ENCODE results near the gene CDK14. TPM values are rescaled to one million over a fixed set of nuclear protein-coding genes. Genes with fewer than 3 reads are reported as not detected.

Gene CDK14
- total and polyA plus RNA-seq, 10 of the 15 experiments (the other 5 are each of a cell fraction or from before 2014, with no cell fraction given), result 6.5 to 61.3 (median 24.2) TPM

DNA sequence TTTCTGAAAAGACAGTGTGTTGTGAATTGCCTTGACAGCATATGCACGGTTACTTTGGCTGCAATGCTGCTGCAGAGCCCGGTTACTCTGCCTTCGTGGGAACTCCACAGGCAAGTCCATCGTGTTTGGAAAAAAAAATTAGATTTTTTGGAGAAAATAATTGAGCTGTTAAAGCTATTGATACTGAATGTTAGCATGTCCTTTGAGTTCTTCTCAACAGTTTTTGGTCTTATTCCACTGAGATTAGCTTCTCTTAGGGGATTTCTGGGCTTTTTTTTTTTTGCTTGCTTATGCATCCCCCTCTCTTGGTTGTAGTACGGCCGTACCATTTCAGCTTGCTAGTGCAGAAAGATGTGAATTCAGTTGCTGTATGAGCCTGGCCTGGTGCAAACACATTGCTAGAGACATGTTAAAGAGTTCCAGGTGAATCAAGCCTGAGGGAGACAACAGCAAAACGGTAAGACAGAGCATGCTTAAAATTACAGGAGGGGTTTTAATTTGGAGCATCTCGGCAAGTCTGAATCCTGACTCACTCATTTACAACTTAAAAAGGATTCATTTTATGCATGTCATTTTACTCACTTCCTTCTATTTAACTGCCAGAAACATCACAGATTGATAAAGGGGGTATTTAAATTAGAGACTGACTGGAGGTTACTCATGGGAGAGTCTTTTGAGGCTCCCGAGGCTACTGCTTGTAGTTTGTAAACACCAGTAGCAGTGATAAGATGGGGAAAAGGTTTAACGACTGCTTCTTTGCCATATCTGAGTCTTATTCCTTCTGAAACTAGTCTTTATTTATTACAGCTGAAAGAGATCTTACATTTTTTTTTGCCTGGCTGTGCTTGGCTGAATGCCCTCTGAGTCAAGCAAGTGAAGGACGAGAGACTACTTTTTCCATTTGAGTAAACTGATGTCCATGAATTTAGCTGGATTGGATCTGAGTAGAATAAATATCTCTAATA, 113.7 kb downstream of the CDK14 start (continued):
- TF ChIP-seq, protein P1, sequence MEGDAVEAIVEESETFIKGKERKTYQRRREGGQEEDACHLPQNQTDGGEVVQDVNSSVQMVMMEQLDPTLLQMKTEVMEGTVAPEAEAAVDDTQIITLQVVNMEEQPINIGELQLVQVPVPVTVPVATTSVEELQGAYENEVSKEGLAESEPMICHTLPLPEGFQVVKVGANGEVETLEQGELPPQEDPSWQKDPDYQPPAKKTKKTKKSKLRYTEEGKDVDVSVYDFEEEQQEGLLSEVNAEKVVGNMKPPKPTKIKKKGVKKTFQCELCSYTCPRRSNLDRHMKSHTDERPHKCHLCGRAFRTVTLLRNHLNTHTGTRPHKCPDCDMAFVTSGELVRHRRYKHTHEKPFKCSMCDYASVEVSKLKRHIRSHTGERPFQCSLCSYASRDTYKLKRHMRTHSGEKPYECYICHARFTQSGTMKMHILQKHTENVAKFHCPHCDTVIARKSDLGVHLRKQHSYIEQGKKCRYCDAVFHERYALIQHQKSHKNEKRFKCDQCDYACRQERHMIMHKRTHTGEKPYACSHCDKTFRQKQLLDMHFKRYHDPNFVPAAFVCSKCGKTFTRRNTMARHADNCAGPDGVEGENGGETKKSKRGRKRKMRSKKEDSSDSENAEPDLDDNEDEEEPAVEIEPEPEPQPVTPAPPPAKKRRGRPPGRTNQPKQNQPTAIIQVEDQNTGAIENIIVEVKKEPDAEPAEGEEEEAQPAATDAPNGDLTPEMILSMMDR (IDR thresholded peaks at IDR 0.05 in 2 of 3, conservative IDR thresholded peaks at IDR 0.05 in 1 of 3; ENCODE audit: control insufficient read depth in 2 of 3, extremely low read depth in 1 of 3, insufficient read depth in 1 of 3, low read depth in 3 of 3, low read length in 3 of 3), result no peak
- no peak for TF ChIP-seq SREBF2 (IDR thresholded peaks at IDR 0.05; ENCODE audit: low read length)
- TF ChIP-seq, protein P2, sequence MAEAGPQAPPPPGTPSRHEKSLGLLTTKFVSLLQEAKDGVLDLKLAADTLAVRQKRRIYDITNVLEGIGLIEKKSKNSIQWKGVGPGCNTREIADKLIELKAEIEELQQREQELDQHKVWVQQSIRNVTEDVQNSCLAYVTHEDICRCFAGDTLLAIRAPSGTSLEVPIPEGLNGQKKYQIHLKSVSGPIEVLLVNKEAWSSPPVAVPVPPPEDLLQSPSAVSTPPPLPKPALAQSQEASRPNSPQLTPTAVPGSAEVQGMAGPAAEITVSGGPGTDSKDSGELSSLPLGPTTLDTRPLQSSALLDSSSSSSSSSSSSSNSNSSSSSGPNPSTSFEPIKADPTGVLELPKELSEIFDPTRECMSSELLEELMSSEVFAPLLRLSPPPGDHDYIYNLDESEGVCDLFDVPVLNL (IDR thresholded peaks at IDR 0.05; ENCODE audit: low read depth, low read length), result no peak
- TF ChIP-seq, protein P3, sequence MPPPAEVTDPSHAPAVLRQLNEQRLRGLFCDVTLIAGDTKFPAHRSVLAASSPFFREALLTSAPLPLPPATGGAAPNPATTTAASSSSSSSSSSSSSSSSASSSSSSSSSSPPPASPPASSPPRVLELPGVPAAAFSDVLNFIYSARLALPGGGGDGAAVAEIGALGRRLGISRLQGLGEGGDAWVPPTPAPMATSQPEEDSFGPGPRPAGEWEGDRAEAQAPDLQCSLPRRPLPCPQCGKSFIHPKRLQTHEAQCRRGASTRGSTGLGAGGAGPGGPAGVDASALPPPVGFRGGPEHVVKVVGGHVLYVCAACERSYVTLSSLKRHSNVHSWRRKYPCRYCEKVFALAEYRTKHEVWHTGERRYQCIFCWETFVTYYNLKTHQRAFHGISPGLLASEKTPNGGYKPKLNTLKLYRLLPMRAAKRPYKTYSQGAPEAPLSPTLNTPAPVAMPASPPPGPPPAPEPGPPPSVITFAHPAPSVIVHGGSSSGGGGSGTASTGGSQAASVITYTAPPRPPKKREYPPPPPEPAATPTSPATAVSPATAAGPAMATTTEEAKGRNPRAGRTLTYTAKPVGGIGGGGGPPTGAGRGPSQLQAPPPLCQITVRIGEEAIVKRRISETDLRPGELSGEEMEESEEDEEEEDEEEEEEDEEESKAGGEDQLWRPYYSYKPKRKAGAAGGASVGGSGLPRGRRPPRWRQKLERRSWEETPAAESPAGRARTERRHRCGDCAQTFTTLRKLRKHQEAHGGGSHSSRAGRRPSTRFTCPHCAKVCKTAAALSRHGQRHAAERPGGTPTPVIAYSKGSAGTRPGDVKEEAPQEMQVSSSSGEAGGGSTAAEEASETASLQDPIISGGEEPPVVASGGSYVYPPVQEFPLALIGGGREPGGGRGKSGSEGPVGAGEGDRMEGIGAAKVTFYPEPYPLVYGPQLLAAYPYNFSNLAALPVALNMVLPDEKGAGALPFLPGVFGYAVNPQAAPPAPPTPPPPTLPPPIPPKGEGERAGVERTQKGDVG (CRISPR knock-in tag; IDR thresholded peaks at IDR 0.05), result no peak
- TF ChIP-seq PAX5 (IDR thresholded peaks at IDR 0.05; ENCODE audit: borderline replicate concordance, low read depth, low read length), result no peak
- no peak for TF ChIP-seq CREB1 (IDR thresholded peaks at IDR 0.05; ENCODE audit: low read depth)
- TF ChIP-seq, protein P4, sequence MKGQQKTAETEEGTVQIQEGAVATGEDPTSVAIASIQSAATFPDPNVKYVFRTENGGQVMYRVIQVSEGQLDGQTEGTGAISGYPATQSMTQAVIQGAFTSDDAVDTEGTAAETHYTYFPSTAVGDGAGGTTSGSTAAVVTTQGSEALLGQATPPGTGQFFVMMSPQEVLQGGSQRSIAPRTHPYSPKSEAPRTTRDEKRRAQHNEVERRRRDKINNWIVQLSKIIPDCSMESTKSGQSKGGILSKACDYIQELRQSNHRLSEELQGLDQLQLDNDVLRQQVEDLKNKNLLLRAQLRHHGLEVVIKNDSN (IDR thresholded peaks at IDR 0.05; ENCODE audit: borderline replicate concordance, extremely low read length, insufficient read depth, low read depth, low read length), result no peak
- TF ChIP-seq, protein P5, sequence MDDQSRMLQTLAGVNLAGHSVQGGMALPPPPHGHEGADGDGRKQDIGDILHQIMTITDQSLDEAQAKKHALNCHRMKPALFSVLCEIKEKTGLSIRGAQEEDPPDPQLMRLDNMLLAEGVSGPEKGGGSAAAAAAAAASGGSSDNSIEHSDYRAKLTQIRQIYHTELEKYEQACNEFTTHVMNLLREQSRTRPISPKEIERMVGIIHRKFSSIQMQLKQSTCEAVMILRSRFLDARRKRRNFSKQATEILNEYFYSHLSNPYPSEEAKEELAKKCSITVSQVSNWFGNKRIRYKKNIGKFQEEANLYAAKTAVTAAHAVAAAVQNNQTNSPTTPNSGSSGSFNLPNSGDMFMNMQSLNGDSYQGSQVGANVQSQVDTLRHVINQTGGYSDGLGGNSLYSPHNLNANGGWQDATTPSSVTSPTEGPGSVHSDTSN (IDR thresholded peaks at IDR 0.05; ENCODE audit: insufficient replicate concordance, low read depth, low read length), result no peak
- TF ChIP-seq, protein P6, sequence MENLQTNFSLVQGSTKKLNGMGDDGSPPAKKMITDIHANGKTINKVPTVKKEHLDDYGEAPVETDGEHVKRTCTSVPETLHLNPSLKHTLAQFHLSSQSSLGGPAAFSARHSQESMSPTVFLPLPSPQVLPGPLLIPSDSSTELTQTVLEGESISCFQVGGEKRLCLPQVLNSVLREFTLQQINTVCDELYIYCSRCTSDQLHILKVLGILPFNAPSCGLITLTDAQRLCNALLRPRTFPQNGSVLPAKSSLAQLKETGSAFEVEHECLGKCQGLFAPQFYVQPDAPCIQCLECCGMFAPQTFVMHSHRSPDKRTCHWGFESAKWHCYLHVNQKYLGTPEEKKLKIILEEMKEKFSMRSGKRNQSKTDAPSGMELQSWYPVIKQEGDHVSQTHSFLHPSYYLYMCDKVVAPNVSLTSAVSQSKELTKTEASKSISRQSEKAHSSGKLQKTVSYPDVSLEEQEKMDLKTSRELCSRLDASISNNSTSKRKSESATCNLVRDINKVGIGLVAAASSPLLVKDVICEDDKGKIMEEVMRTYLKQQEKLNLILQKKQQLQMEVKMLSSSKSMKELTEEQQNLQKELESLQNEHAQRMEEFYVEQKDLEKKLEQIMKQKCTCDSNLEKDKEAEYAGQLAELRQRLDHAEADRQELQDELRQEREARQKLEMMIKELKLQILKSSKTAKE (IDR thresholded peaks at IDR 0.05; ENCODE audit: low read depth, poor library complexity, severe bottlenecking), result no peak
- no peak for TF ChIP-seq BRCA1 (IDR thresholded peaks at IDR 0.05; ENCODE audit: low read depth, low read length)
- no peak for TF ChIP-seq PML (IDR thresholded peaks at IDR 0.05; ENCODE audit: low read length)
- peak in 1 of 2 experiments; percentile 41; a peak in 1 of 4 replicates for TF ChIP-seq ETV6 (conservative IDR thresholded peaks at IDR 0.05 in 1 of 2, IDR thresholded peaks at IDR 0.05 in 1 of 2; ENCODE audit: borderline replicate concordance in 1 of 2, low read depth in 1 of 2)
- peak; percentile 34 to 63; a peak in 2 of 4 replicates for TF ChIP-seq BHLHE40 (IDR thresholded peaks at IDR 0.05; ENCODE audit: borderline replicate concordance in 1 of 2, low read depth in 2 of 2, low read length in 1 of 2)
- no peak for TF ChIP-seq TCF3 (IDR thresholded peaks at IDR 0.05; ENCODE audit: borderline replicate concordance, insufficient read depth, low read depth, low read length)
- no peak for TF ChIP-seq KDM1A (IDR thresholded peaks at IDR 0.05; ENCODE audit: borderline replicate concordance)
- peak; percentile 55 for TF ChIP-seq POLR2A (IDR thresholded peaks at IDR 0.05; ENCODE audit: low read depth, low read length)

Measured in GM12878 (cell line).